SKM-1 (cell line): ENCODE results near the gene C20orf144.
"Not testable (repeated sequence)": the region's sequence is repeated elsewhere in the genome, so short reads cannot be mapped to it uniquely, and the experiment has no call there.

Source experiments
- DNase-seq: peaks from one replicate; lab custom pipeline; 2025; ENCODE audit not compliant: unreplicated experiment; lab: John Stamatoyannopoulos, UW

Gene C20orf144

DNA sequence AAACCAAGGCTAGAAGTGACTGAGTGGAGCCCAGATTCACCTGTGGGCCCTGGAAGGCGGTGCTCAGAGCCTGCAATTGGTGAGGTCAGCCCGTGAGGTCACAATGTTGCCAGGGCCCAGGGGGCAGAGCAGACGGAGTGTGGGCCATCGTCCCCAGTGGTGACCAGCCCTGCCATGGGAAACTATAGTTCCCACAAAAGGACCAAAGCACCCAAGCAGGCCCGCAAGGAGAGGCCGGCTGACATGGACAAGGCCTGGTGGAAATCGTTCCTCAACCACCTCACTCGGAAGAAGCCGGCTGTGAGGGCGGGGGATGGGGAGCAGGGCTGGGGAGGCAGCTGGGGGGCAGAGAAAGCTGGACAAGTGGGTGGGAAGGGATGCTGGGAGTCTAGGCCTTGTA lies at the start of gene C20orf144:
TSS of gene C20orf144 (plus strand) at position 156 of the 400 bp plus-strand sequence. CDS start at position 175, 19 bp downstream.
- DNase-seq = no peak

DNA sequence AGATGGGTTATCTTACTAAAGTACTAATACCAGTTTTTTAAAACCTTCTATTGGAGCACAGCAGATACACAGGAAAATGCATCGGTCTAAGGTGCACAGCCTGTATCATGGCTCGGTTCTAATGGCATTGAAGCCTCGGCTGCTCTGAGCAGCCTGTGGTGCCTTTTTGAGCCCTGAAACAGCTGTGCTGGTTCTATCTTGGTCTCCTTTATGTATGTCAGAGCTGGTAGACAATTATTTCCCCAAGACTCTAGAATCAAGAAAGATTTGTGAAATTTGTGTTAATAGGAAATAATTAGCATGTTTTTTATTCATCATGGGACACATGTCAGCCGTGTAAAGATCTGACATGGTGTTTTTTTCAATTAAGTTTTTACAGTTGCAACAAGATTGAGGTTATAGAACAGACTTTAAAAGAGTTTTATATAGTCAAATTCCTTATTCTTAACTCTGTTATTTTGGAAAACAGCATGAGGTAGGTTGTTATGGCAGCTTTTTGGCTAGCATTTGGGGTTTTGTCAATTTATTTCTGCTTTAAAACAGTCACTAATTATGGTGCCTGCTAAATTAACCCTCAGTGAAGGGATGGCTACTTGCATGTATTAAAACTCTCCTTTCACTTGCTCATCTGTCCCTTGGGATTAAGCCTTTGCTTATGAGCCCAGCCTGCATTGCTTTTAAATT lies 40.3 kb upstream of the C20orf144 start:
- DNase-seq = no peak

DNA sequence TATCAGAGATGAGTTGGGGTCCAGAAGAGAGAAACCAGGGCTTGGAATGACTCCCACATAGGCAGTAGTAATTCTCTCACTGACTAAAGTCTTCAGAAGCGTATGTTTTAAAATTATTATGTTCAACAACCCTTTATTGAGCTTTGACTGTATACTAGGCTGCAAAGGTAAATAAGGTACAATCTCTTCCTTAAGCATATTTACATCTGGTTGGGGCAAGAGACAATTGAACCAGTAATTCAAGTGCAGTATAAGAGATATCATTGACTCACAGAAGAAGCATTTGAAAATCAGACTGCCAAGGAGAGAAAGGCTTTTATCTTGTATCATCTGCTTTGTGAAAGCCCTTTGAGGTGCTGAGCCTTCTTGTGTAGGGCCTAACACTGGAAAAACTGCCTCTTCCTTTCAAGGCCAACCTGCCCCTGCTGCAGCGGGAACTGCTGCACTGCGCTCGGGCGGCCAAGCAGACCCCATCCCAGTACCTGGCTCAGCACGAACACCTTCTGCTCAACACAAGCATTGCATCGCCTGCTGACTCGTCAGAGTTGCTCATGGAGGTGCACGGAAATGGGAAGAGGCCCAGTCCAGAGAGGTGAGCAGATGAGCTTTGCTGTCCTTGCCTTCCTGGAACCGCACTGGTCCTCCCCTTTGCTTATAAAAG lies 39.3 kb upstream of the C20orf144 start:
- no peak for DNase-seq

DNA sequence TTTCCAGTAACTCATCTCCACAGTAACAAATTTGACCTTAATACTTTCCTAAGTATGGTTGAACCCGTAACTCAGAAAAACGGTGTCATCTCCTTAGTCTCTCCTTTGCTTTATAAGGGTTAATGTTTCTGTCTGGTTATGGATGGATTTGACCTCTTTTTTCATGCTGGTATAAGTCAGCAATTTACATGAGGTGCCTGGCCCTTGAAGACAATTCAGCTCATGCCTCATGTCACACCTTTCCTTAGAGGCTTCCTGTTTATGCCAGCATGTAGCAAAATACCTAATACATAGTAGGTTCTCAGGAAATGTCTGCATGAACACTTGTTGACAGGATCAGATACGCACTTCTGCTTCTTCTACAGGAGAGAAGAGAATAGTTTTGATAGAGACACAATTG lies 37.7 kb upstream of the C20orf144 start:
- no peak for DNase-seq

DNA sequence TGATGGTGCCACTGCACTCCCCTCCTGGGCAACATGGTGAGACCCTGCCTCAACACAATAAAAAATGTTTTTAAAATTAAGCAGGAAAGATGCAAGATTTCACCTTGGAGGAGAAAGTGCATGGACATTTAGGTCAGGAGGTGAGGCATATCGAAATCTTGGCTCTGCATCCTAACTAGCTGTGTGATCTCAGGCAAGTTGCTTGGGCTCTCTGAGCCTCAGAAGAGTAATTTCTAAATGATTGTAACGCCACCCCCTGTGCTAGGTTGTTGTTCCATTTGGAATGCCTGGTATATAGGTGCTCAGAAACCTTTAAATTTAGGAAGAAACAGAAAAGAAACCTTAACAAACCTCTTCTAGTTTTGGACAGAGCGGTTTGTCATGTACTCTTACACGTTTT lies 35.9 kb upstream of the C20orf144 start:
- DNase-seq = no peak

DNA sequence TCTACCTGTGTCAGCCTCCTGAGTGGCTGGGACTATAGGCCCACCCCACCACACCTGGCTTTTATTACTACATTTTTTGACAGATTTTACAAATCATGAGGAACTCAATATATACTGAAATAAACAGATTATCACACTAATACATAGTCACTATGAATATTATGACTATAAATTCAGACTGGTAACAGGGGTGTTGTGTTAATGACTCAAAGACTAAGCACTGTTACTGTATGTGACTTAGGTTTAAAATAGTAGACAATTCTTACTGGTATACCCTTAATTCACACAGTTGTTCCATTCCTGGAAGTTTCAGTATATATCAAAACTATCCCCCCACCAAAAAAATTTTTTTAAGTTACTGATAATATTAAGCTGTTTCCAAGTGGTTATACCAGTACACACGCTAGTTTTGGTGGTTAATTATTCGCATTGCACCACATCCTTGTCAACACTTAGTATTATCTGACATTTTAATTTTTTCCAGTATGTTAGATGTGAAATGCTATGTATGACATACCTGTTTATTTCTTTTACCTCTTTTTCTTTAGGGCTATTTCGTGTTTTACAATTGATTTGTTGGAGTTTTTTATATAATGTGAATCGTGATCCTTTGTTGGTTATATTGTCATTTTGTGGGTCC lies 34.4 kb upstream of the C20orf144 start:
- DNase-seq = no peak

- no peak for DNase-seq
Measured at GRCh38 chr20:33629533-33629932, 32.6 kb upstream of the C20orf144 start.

- DNase-seq = no peak
Measured at GRCh38 chr20:33629979-33630378, 32.1 kb upstream of the C20orf144 start.

- DNase-seq = no peak
Measured at GRCh38 chr20:33630507-33630906, 31.6 kb upstream of the C20orf144 start.

DNA sequence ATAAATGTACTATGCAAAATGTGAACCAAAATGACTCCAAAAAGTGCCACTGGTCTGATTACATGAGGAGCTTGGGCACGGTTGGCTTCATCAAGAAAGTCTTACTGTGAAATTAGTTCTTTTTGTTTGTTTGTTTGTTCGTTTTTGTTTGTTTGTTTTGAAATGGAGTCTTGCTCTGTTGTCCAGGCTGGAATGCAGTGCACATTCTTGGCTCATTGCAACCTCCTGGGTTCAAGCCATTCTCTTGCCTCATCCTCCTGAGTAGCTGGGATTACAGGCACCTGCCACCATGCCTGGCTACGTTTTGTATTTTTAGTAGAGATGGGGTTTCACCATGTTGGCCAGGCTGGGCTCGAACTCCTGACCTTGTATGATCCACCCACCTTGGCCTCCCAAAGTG lies 30.2 kb upstream of the C20orf144 start:
- not testable (repeated sequence) for DNase-seq

DNA sequence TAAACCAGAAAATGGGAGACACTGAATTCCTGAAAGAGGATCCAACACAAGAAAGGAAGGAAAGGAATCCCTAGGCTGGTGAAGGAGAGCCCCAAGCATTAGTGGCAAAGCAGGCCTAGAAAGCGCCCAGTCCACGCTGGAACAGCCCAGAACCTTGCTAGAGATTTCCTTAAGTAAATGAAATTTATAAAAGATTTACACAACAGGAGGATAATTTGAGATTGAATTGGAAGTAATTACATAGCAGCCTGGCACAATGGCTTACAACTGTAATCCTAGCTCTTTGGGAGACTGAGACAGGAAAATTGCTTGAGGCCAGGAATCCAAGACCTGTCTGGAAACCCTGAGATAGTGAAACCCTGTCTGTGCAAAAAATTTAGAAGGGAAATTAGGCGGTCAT lies 26.8 kb upstream of the C20orf144 start:
- DNase-seq = no peak

DNA sequence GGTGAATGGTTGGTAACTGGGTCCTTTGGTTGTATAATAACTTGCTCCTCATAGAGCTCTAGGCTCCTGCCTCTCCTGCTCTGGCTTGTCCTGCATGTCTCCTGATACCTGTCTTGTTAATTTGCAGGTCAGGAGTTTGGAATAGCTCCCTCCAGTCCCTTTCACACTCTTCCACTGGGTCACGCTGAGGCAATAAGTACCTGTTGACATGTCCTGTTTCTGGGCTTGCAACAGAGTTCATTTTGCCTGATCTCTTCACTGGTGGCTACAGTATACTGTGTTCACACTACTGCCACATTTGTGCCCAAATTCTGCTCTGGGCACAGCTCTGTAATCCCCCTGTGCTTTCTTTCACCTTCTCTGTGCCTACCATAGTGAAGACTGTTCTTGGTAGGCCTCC lies 25.4 kb upstream of the C20orf144 start:
- no peak for DNase-seq

DNA sequence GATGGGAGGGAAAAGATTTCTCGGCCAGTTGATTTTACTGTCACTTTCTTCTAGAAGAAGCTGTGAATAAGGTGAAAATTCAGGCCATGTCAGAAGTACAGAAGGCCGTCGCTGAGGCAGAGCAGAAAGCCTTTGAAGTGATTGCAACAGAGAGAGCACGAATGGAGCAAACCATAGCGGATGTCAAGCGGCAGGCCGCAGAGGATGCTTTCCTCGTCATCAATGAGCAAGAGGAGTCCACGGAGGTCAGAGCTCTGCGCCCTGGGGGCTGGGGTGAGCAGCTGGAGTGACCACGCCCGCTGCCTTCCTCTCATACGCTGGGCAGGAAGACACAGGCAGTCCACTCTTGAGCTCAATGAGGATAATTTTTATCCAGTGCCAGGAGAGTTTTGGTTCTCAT lies 21.8 kb upstream of the C20orf144 start:
- DNase-seq = no peak

GRCh38 chr20:33644313-33645071 lies 17.6 kb upstream of the C20orf144 start:
- DNase-seq = no peak

GRCh38 chr20:33645072-33645358 lies 17.1 kb upstream of the C20orf144 start:
- no peak for DNase-seq

DNA sequence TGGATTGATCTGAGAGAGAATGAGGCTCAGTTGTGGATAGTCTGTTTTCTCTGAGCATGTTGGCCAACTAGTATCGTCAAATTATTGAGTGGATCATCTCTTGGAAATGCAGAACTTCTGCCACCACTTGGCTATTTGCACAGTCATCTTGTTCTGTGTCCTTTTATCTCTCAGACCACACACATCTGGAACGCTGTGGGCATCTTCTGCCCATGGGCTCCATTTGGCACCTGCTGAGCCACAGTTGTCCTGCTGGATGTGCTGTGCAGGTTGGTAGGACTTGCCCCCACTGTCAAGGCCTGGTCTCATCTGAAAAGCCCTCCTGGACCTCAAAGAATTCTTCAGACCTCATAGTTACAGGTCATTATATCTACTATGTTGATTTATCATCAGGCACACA lies 16.7 kb upstream of the C20orf144 start:
- no peak for DNase-seq

- no peak for DNase-seq
Measured at GRCh38 chr20:33646191-33646590, 15.9 kb upstream of the C20orf144 start.

DNA sequence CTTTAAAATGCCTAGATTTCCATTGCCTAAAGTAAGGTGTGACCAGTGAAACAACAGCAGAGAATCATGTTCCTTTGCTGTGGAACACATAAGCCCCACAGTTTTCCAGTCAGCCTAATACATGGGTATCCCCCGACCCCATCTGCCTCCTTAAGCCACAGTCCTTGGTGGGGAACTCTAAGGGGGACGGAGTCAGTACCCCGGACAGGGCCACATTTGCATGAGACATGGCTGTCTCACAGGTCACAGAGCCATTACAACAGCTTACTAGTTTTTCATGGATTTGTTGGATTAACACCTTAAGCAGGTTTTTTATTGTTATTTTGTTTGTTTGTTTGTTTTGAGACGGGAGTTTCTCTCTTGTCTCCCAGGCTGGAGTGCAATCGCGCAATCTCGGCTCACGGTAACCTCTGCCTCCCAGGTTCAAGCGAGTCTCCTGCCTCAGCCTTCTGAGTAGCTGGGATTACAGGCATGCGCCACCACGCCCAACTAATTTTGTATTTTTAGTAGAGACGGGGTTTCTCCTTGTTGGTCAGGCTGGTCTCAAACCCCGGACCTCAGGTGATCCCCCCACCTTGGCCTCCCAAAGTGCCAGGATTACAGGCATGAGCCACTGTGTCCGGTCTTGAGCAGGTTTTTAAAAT lies 15.0 kb upstream of the C20orf144 start:
- not testable (repeated sequence) for DNase-seq

GRCh38 chr20:33647603-33648395 lies 14.3 kb upstream of the C20orf144 start:
- DNase-seq = no peak

GRCh38 chr20:33648396-33649004 lies 13.6 kb upstream of the C20orf144 start:
- DNase-seq = no peak
